GM19395 (cell line): ENCODE results near the gene ST7.

Source experiments
- ATAC-seq: cut with Tn5 transposase; IDR thresholded peaks from one replicate; pipeline ENCODE4 v1.9.1; 2021; ENCODE audit warnings: mild to moderate bottlenecking, moderate library complexity; ENCODE audit not compliant: unreplicated experiment

ST7 gene

GRCh38 chr7:117179701-117180100 lies 226.4 kb downstream of the ST7 start:
- no peak for ATAC-seq

- ATAC-seq = no peak
Measured at GRCh38 chr7:117183729-117184128, 230.4 kb downstream of the ST7 start.

DNA sequence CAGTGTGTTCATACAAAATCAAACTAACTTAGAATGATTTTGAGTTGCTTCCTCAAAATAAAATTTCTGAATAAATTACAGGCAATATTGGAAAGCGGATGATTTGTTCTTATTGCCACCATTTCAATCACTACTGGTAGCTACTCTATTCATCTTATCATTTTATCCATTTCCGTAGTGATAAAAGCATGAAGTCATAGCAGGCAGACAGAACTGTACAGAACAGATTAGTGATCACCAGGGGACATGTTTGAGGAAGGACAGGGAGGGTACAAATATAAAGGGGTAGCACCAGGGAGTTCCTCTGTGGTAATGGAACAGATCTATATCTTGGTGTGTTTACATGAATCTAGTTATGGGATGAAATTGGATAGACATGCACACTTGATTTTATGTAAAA lies 231.1 kb downstream of the ST7 start:
- ATAC-seq = no peak

- no peak for ATAC-seq
Measured at GRCh38 chr7:117185124-117185523, 231.8 kb downstream of the ST7 start.

DNA sequence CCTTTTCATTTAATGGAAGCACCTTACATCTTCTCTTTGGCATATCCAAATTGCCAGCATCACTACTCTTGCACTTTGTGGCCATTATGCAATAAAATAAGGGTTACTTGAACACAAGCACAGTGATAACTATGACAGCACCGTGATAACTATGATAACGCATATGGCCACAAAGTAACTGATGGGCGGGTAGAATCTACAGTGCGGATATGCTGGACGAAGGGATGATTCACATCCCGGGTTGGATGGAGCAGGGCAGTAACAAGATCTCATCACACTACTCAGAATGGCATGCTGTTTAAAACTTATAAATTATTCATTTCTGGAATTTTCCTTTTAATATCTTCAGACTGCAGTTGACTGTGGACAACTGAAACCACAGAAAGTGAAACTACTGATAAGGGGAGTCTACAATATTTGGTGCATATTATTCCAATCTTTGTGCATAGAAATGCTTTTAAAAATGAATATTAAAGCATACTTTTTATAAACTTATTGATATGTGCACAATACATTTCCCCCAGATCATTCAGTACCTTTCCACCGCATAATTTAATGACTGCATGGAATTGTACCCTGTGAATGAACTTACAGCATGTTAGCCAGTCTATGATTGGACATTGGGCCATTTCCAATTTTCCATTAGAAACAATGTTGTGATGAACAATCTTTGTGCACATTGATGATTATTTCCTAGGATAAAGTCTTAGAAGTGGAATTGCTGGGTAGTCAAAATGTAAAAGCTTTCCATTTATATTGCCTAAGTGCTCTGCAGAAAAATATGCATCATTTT lies 233.1 kb downstream of the ST7 start:
- no peak for ATAC-seq

GRCh38 chr7:117188376-117188775 lies 235.1 kb downstream of the ST7 start:
- no peak for ATAC-seq

- ATAC-seq = no peak
Measured at GRCh38 chr7:117188949-117189592, 235.8 kb downstream of the ST7 start.

DNA sequence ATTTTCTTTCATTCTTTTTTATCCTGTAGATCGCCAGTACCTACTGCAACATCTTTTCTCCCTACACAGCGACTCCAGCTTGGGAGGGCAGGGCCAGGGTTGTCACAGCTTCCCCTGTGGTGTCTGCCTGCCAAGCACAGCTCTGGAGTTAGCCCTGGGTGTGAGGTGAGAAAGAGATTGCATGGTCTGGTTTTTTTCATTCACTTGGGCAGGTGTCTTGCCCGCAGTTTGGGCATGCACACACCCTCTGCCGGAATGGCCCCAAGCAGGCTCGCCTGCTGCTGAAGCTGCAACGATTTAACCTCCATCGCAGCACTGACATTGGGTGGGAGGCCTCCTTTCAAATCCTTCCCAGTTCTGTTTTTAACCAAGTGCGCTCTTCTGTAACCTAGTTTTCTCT lies 236.8 kb downstream of the ST7 start:
- ATAC-seq = no peak

GRCh38 chr7:117190746-117191435 lies 237.6 kb downstream of the ST7 start:
- ATAC-seq = no peak

GRCh38 chr7:117192108-117192507 lies 238.8 kb downstream of the ST7 start:
- no peak for ATAC-seq

DNA sequence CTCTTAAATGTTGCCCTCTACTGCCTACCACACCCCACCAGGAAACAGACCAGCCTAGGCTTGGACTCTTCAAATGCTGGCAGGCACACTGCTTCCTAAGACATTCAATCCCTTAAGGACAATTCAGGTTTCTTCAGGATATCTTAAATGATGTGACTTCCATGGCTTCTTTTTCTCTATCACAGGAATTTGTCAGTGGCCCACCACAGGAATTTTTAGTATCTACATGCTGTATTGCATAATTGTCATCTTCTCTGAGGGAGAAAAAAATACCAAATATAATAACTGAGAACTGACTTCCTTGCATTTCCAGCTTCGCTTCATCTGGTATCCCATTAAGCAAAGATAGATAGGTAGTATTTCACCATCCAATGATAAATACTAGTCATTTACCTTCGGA lies 240.3 kb downstream of the ST7 start:
- ATAC-seq = no peak

- no peak for ATAC-seq
Measured at GRCh38 chr7:117194445-117194844, 241.1 kb downstream of the ST7 start.

DNA sequence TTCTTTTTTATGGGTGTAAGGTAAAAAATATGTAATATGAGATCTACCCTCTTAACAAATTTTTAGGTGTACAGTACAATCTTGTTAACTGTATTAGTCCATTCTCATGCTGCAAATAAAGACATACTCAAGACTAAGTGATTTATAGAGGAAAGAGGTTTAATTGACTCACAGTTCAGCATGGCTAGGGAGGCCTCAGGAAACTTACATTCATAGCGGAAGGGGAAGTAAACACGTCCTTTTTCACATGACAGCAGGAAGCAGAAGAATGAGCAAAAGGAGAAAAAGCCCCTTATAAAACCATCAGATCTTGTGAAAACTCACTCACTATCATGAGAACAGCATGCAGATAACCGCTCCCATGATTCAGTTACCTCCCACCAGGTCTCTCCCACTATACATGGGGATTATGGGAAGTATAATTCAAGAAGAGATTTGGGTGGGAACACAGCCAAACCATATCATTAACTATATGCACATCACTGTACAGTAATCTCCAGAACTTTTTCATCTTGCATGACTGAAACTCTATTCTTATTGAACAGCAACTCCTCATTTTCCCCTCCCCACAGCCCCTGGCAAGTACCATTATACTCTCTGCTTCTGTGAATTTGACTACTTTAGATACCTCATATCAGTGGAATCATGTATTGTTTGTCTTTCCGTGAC lies 242.2 kb downstream of the ST7 start:
- no peak for ATAC-seq

GRCh38 chr7:117200132-117200531 lies 246.8 kb downstream of the ST7 start:
- no peak for ATAC-seq

- no peak for ATAC-seq
Measured at GRCh38 chr7:117200786-117201458, 247.6 kb downstream of the ST7 start.

- no peak for ATAC-seq
Measured at GRCh38 chr7:117202511-117202910, 249.2 kb downstream of the ST7 start.

GRCh38 chr7:117203205-117203604 lies 249.9 kb downstream of the ST7 start:
- ATAC-seq = no peak

DNA sequence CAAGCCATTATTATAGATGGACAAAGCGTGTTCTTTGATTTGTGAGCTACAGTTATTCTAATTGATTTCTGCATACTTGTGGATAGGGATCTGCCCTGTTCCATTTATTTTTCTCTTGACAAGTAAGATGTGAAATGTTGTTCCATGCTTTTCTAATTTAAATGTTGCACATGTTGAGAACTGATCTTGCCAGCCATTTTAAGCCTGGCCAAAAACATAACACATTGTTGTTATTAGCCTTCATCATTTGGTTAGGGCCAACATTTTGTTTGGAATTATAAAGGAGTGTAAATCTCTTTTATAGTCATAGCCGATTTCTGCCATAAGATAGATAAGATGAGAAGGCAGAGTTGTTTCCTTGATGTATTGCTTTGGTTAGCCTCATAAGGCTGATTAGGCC lies 252.6 kb downstream of the ST7 start:
- no peak for ATAC-seq

- no peak for ATAC-seq
Measured at GRCh38 chr7:117208257-117208656, 255.0 kb downstream of the ST7 start.

DNA sequence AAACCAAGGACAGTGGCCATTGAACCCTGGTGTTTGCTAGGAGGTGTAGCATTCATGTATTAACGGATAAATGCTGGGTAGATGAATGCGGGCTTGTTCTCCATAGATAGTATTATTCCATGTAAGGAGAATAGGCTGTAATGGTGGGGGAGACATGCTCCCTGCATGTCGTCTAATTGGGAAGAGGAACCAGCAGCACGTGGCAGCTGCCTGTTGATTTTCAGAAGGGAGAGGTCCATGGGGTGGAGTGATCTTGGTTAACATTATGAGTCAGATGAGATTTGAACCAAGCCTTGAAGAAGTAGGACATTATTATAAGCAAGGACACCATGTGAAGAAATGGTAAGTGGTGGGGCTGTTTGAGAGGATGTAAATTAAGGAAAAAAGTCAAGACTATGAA lies 257.1 kb downstream of the ST7 start:
- ATAC-seq = no peak

GRCh38 chr7:117210908-117211307 lies 257.6 kb downstream of the ST7 start:
- no peak for ATAC-seq
